22Rv1 (cell line): ENCODE measurements around the gene KLF13.

Experiments
- CTCF ChIP-seq: fragments of 450-650 bp; IDR thresholded peaks from 2 replicates; pipeline ENCODE4 v1.5.1; 2017; ENCODE audit warnings: mild to moderate bottlenecking
- ZFX ChIP-seq: fragments of 450-650 bp; IDR thresholded peaks from 2 replicates; pipeline ENCODE4 v1.6.1; 2017; ENCODE audit warnings: antibody characterized with exemption, borderline replicate concordance

GRCh38 chr15:31359702-31360111, 33.1 kb downstream of the KLF13 start:
- no peak for TF ChIP-seq CTCF
- no peak for TF ChIP-seq ZFX
